ENCODE measurements around the gene USP17L5. TPM values are rescaled to one million over a fixed set of nuclear protein-coding genes. Genes with fewer than 3 reads are reported as not detected.

The USP17L5 gene
- not detected in 5 replicates for total RNA-seq (2022; extraction: Qiagen RNA extraction)

GRCh38 chr4:9339103-9339502, at the start of gene USP17L5:
USP17L5 (plus strand) TSS chr4:9339403; CDS start chr4:9339403, 0 bp downstream.

DNA sequence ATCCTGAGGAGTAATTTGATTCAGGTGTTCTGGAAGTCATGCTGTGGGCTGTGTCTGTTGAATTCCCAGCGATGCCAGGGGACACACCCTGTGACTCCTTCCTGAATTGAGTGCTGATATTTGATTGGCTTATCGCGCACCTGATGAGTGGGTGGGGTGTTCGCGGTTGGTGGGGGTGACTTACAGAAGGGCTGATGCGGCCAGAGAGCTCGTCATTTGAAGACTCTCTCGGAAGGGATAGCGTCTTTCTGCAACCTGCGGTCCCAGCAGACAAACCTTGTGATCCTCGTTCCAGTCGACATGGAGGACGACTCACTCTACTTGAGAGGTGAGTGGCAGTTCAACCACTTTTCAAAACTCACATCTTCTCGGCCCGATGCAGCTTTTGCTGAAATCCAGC, 14.3 kb upstream of the USP17L5 start, which contains the start of gene USP17L24:
Gene USP17L24, plus strand, starts transcription at position 301 of the 400 bp plus-strand sequence. Its CDS starts 0 bp downstream, at position 301.

GRCh38 chr4:9329611-9330010, 9.6 kb upstream of the USP17L5 start, which contains the start of gene USP17L25:
USP17L25 (plus strand) TSS chr4:9329911; CDS start chr4:9329911, 0 bp downstream.

DNA sequence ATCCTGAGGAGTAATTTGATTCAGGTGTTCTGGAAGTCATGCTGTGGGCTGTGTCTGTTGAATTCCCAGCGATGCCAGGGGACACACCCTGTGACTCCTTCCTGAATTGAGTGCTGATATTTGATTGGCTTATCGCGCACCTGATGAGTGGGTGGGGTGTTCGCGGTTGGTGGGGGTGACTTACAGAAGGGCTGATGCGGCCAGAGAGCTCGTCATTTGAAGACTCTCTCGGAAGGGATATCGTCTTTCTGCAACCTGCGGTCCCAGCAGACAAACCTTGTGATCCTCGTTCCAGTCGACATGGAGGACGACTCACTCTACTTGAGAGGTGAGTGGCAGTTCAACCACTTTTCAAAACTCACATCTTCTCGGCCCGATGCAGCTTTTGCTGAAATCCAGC, 4.8 kb upstream of the USP17L5 start, which contains the start of gene USP17L26:
Gene USP17L26, plus strand, starts transcription at position 301 of the 400 bp plus-strand sequence. Its CDS starts 0 bp downstream, at position 301.

GRCh38 chr4:9343848-9344247, 4.6 kb downstream of the USP17L5 start, which contains the start of gene USP17L27:
USP17L27 (plus strand) TSS chr4:9344148; CDS start chr4:9344148, 0 bp downstream.

DNA sequence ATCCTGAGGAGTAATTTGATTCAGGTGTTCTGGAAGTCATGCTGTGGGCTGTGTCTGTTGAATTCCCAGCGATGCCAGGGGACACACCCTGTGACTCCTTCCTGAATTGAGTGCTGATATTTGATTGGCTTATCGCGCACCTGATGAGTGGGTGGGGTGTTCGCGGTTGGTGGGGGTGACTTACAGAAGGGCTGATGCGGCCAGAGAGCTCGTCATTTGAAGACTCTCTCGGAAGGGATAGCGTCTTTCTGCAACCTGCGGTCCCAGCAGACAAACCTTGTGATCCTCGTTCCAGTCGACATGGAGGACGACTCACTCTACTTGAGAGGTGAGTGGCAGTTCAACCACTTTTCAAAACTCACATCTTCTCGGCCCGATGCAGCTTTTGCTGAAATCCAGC, 9.4 kb downstream of the USP17L5 start, which contains the start of gene USP17L28:
Gene USP17L28, plus strand, starts transcription at position 301 of the 400 bp plus-strand sequence. Its CDS starts 0 bp downstream, at position 301.

GRCh38 chr4:9353338-9353737, 14.1 kb downstream of the USP17L5 start, which contains the start of gene USP17L29:
USP17L29 (plus strand) TSS chr4:9353638; CDS start chr4:9353638, 0 bp downstream.

GRCh38 chr4:9362829-9363228, 23.6 kb downstream of the USP17L5 start, which contains the start of gene USP17L30:
USP17L30 (plus strand) TSS chr4:9363129; CDS start chr4:9363129, 0 bp downstream.

Other genes starting within 250 kb of the USP17L5 start
- gene FAM90A26, start 169.0 kb upstream of the USP17L5 start, total RNA-seq (2022; extraction: Qiagen RNA extraction) = not detected in 5 replicates
- gene USP17L10, start 128.7 kb upstream of the USP17L5 start, total RNA-seq (2022; extraction: Qiagen RNA extraction) = not detected in 5 replicates
- gene USP17L11, start 124.0 kb upstream of the USP17L5 start, total RNA-seq (2022; extraction: Qiagen RNA extraction) = not detected in 5 replicates
- not detected in 5 replicates for gene USP17L12, start 119.3 kb upstream of the USP17L5 start, total RNA-seq (2022; extraction: Qiagen RNA extraction)
- gene USP17L13, start 114.5 kb upstream of the USP17L5 start, total RNA-seq (2022; extraction: Qiagen RNA extraction) = not detected in 5 replicates
- gene USP17L15, start 105.0 kb upstream of the USP17L5 start, total RNA-seq (2022; extraction: Qiagen RNA extraction) = not detected in 5 replicates
- gene USP17L17, start 95.5 kb upstream of the USP17L5 start, total RNA-seq (2022; extraction: Qiagen RNA extraction) = not detected in 5 replicates
- not detected in 5 replicates for gene USP17L18, start 90.8 kb upstream of the USP17L5 start, total RNA-seq (2022; extraction: Qiagen RNA extraction)
- not detected in 5 replicates for gene USP17L19, start 86.0 kb upstream of the USP17L5 start, total RNA-seq (2022; extraction: Qiagen RNA extraction)
- not detected in 5 replicates for gene USP17L20, start 81.3 kb upstream of the USP17L5 start, total RNA-seq (2022; extraction: Qiagen RNA extraction)
- gene USP17L21, start 76.5 kb upstream of the USP17L5 start, total RNA-seq (2022; extraction: Qiagen RNA extraction) = not detected in 5 replicates
- not detected in 5 replicates for gene USP17L22, start 71.8 kb upstream of the USP17L5 start, total RNA-seq (2022; extraction: Qiagen RNA extraction)
- not detected in 5 replicates for gene USP17L24, start 14.2 kb upstream of the USP17L5 start, total RNA-seq (2022; extraction: Qiagen RNA extraction)
- not detected in 5 replicates for gene USP17L25, start 9.5 kb upstream of the USP17L5 start, total RNA-seq (2022; extraction: Qiagen RNA extraction)
- gene USP17L26, start 4.7 kb upstream of the USP17L5 start, total RNA-seq (2022; extraction: Qiagen RNA extraction) = not detected in 5 replicates
- gene USP17L27, start 4.7 kb downstream of the USP17L5 start, total RNA-seq (2022; extraction: Qiagen RNA extraction) = not detected in 5 replicates
- not detected in 5 replicates for gene USP17L28, start 9.5 kb downstream of the USP17L5 start, total RNA-seq (2022; extraction: Qiagen RNA extraction)
- not detected in 5 replicates for gene USP17L29, start 14.2 kb downstream of the USP17L5 start, total RNA-seq (2022; extraction: Qiagen RNA extraction)
- gene USP17L30, start 23.7 kb downstream of the USP17L5 start, total RNA-seq (2022; extraction: Qiagen RNA extraction) = not detected in 5 replicates
- gene DEFB131A, start 105.0 kb downstream of the USP17L5 start, total RNA-seq (2022; extraction: Qiagen RNA extraction) = not detected in 5 replicates